IPS DF 4.7 (cell line): ENCODE data around the gene IRAK2.
A peak's percentile ranks its signal among the peaks of the same experiment; 100 is the strongest.

Source experiments
- DNase-seq: peaks from one replicate; pipeline ENCODE4 v3.0.0-alpha.2; 2013; ENCODE audit warnings: low spot score; ENCODE audit errors: extremely low read depth

Gene IRAK2

DNA sequence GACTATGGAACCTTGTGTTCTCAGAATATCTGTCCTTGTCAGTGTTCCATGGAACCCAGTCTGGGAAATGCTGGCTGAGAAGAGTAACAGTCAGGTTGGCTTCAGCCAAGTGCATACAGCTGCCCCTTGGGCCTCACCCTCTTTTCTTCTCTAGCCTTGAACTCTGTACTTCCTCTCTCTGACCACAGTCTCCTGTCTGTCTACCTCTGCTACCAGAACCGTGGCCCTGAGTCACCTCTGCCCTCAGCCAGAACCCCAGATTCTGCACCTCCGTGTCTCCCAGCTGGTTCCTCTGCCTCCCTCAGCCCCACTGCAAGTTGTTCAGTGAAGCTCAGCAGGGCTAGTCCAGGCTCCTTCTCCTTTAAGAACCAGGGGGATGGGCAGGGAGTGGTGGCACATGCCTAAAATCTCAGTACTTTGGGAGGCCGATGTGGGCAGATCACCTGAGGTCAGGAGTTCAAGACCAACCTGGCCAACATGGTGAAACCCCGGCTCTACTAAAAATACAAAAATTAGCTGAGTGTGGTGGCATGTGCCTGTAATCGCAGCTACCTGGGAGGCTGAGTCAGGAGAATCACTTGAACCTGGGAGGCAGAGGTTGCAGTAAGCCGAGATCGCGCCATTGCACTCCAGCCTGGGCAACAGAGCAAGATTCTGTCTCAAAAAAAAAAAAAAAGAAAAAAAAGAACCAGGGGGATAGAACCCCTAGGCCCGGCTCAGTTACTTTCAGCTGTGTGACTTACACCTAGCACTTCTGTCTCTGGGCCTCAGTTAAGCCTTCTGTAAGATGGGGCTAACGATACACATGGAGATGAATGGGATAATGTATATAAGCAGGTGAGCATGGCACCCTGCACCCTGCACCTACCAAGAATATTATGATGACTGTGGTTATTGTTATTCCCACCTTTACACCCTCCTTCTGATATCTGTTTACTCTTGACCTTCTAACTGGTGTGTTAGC, 59.2 kb downstream of the IRAK2 start:
- no peak for DNase-seq

DNA sequence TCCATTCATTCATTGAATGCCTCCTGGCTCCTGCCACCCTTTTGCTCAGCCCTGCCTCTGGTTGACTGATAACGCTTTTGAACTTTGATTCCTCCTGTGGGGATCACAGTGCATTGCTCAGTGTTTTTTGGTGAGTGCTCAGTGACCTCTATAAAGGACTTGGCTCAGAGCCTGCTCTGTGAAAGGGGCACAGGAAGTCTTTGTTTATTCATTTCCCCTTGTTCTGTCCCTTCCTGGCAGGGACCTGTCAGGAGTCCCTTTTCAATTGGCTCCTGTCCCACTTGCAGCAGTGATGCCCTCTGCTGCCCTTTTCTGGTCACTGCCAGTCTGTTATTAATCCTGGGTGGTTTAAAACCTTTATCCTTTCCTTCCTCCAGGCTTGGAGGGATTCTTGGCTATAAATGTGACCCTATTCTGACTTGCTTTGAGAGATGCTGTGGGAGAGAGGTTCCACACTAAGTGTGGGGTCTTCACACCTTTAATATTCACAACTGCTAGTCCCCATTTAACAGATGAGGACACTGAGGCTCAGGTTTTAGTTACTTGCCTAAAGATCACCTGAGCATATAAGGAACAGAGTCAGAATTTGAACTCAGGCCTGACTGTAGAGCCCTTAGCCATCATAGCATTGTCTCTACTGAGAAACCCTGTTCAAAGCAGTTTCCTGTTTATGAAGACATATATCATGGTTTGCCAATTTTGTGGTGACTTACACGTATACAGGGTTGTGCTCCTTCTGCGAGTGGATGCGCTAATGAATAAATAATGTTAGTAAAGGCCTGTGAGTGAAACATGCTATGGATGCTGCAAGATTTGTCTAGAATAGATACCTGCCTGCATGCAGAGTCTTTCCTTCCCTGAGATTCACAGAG, 60.3 kb downstream of the IRAK2 start:
- no peak for DNase-seq

DNA sequence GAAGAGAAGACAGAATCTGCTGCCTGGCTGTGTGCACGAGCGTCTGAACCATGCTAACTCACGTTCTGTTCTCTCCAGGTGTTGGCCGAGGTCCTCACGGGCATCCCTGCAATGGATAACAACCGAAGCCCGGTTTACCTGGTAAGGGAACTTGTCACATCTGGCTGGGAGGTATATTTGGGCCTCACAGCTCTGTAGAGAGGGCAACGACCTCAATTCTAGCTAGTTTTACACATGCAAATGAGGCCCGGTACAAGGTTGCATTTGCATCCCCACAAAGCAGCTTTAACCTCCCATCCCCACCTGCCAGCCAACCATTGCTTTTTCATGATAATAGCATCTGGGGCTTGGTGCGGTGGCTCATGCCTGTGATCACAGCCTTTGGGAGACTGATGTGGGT, 61.6 kb downstream of the IRAK2 start:
- peak; percentile 89 for DNase-seq

DNA sequence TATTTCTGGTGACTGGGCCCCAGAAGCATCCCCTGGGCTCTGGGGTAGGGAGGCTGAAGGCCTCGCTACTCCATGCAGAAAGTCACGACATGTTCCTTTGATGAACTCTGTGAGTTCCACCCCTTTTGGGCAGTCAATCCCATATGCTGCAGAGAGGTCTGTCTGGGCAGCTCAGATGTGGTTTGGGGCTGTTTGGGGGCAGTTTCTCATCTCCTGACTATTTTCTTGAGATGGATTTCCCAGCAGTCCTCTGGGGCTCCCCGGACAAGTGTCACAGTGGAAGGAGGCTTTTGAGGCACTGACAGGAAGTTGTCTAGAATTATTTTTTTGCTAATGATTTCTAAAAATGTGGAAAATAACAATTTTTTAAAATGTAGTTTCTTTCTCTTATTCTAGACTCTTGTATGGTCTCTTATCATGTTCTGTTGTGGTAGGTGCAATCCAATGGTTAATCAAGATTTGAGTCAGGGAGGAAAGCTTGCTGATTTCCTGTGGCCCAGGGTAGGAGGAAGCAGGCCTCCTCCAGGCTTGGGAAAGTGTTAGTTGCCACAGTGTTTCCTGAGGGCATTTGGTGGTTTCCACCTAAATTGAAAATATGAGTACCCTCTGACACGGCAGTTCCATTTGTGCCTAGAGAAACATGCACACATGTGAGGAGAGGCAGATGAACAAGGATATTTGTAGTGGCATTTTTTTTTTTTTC, 63.7 kb downstream of the IRAK2 start:
- no peak for DNase-seq

DNA sequence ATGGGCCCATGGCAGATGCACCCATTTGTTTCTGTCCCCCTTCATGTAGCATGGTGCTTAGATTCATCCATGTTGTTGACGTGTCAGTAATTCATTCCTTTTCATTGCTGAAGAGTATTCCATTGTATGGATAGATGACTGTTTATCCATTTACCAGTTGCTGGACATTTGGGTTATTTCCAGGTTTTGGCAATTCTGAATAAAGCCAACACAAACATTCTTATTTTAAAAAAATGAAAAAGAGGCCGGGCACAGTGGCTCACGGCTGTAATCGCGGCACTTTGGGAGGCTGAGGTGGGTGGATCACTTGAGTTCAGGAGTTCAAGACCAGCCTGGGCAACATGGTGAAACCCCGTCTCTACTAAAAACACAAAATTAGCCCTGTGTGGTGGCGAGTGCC, 64.9 kb downstream of the IRAK2 start:
- DNase-seq, result no peak

DNA sequence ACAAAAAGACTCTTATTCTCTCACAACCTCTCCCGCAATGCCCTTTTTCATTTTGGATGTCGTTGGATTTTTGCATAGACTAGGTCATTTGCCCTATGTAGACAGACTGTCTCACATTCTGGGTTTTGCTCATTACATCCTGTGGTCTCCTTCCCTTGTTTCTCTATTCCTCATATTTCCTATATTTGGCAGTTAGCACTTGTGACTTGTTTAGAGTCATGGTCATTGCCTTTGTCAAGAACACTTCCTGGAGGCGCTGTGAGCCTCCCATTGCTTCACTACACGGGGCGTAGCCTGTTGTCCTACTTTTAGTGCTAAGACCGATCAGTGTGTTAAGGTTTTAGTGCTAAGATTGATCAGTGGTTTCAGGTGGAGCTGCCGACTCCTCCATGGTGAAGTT, 67.4 kb downstream of the IRAK2 start:
- no peak for DNase-seq

DNA sequence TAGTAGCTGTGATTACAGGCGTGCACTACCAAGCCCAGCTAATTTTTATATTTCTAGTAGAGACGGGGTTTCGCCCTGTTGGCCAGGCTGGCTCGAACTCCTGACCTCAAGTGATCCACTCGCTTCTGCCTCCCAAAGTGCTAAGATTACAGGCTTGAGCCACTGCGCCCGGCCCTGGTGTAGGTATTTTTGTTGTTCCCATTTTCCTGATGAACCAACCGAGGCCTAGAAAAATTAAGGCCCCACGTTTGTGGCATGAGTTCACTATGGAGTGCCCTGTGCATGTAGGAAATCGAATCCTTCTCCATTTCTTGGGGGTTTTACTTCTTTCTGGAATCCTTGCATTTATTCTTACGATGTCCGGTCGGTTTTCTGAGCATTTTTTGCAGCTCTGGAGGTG, 69.3 kb downstream of the IRAK2 start:
- no peak for DNase-seq

DNA sequence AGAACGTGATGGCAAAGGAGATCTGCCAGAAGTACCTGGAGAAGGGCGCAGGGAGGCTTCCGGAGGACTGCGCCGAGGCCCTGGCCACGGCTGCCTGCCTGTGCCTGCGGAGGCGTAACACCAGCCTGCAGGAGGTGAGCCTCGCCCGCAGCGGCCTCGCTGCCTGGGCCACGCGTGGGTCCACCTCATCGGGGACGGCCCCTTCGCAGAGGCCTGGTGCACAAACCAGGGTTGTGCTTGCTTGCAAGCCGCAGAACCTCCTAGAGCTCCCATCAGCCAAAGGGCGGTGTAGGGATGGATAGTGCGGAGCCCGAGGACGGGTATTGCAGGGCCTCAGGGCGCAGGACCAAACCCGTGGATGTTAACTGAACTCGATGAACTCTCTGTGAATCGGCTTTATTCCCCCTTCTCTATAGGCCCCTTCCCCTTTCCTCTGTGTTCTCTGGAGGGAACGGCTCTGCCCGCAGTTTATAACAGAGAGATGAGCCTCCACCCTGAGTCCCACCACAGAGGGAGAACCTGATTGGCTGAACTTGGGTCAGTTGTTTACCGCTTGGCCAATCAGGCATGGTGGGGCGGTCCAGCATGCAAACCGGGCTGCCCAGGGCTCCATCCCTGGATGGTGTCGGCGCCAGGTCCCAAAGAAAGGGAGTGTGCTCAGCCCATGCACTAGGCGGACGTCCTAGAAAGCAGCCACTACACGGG, 70.0 kb downstream of the IRAK2 start:
- DNase-seq, result no peak

- DNase-seq, result no peak
Measured at GRCh38 chr3:10235551-10235950, 70.8 kb downstream of the IRAK2 start.

GRCh38 chr3:10238345-10239183, 73.8 kb downstream of the IRAK2 start:
- no peak for DNase-seq

DNA sequence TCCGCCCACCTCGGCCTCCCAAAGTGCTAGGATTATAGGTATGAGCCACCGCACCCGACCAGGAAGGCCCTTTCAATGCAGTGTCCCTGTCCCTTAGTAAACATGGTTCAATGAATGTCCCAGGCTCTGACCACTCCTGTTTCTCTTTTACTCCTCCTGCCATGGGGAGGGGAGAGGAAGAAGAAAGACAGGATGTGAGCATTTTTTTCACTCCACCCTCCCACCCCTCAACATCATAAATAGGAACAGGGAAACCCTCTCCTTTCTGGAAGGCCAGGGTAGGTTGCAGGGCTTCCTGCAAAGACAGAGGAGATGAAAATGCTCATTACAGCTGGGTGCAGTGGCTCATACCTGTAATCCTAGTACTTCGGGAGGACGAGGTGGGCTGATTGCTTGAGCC, 76.1 kb downstream of the IRAK2 start:
- DNase-seq, result no peak

DNA sequence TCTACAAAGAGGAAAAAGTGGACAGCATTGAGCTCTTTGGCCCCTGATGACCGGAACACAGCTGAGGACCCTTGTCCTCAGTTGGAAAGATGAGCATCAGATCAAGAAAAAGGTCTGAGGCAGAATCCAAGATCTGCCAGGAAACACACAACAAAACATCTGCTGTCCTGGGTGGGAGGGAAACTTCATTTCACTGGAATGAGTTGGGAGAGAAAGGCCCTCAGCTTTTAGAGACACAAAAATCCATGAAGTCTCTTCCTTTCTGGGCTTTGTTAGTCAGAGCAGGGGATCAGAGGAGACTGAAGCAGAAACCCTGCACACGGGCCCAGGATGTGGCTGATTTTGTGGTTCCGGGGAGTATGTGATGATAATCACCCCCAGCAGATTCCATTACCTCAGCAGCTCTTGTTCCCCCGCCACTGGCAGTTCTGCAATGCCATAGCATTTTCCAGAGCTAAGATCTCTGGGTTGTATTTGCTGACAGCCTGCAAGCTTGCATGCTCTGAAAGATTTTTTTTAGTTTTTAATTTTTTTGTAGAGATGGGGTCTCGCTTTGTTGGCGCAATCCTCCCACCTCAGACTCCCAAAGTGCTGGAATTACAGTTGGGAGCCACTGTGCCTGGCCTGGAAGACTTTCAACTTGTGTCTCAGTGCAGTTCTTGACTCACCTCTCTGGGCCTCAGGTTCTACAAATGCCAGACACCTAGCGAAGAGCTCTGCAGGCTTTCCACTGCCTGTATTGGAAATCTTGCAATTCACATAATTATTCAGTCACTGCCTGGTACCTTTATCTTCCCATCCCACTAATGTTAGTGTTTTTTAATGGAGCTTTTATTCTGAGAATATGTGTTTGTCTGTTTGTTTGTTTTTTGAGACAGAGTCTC, 77.7 kb downstream of the IRAK2 start:
- no peak for DNase-seq

GRCh38 chr3:10244009-10244408, 79.3 kb downstream of the IRAK2 start:
- DNase-seq, result no peak

DNA sequence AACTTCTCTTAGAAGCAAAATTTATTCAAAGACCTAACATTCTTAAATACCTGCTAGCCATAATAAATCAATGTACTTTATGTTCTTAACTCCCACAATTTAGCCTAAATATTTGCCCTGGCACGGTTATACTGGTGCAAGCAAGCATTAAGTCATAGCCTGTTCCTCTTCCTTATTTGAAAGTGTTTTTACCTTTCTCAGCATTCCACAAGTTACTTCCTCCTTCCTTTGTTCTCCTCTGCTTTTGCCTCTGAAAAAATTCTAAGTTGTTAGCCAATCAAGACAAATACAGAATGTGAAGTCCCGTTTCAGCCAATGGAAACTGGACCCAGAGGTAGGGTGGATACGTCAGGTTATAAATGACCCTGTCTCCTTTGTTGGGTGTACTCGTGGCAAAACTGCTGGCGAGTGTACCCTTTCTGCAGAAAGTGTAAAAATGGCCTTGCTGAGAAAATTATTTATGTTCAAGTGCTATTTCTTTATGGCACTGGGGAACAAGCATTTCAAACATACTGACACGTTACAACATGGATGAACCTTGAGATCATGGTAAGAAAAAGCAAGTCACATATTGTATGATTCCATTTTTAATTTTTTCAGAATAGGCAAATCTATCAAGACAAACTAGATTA, 80.5 kb downstream of the IRAK2 start:
- DNase-seq, result no peak

GRCh38 chr3:10247679-10248183, 83.0 kb downstream of the IRAK2 start:
- no peak for DNase-seq

DNA sequence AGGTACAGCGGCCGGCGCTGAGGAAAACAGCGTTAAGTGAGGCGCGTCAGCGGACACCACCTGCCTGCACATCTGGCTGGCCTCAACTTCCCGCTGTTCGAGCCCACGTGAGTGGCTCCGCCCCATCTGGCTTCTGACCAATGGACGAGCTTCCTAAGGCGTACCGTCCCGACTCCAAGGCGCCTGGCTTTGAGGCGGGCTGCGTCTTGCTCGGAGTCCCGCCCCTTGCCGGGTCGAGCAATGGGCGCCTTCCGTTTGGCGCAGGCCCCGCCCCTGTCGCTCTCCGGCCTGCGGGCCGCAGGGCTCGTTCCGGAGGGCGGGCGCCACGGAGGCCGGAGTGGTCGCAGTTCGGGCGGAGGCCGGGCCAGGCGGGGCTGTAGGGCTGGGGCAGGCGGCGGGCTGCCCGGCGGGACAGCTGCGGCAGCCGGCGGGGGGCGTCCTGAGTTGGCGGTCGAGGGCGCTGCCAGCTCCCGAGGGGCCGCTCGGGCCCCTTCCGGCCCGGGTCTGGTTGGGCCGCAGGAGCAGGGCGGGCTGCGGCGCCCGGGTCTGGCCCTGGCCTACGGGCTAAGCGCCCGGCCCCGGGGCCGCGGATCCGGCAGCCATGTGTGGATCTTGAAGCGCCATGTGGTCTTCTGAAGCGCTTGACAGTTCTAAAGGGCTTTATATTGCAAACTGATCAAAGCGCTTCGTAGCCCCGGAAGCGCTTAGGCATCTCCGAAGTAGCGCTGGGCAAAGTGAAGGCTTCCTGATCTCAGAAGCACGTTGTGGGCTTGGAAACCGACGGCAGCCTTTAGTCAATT, 83.7 kb downstream of the IRAK2 start, which contains the start of gene TATDN2:
TSS of gene TATDN2 (plus strand) at position 276 of the 800 bp plus-strand sequence. CDS start 742 bp downstream, outside the sequence.
- peak; percentile 93 for DNase-seq

DNA sequence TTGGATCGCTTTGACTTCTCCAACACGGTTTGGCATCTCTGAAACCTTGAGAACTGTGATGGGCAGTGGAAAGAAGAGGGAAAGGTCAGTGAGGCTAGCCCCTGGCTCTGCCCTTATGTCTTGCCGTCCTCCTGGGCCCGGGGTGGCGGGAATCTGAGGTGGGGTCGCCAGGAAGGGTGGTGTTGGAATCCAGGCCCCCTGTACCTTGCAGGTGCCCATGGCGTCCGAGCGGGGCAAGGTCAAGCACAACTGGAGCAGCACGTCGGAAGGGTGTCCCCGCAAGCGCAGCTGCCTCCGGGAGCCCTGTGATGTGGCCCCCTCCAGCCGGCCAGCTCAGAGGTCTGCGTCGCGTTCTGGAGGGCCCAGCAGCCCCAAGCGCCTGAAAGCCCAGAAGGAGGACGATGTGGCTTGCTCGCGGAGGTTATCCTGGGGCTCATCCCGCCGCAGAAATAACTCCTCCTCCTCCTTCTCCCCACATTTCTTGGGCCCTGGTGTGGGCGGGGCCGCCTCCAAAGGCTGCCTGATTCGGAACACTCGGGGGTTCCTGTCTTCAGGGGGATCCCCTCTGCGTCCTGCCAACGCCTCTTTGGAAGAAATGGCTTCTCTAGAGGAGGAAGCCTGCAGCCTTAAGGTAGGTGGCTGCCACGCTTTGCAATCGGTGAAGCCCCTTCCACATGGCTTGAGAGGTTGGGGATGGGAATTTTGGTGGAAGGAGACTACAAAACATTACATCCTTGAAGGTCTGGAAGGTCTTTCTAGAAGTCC, 84.4 kb downstream of the IRAK2 start:
- no peak for DNase-seq
